ENCODE measurements around the gene PLK2. TPM values are rescaled to one million over a fixed set of nuclear protein-coding genes. Genes with fewer than 3 reads are reported as not detected.

Gene PLK2
- total and polyA plus RNA-seq, 9 of the 15 experiments (the other 6 are each of a cell fraction or from before 2014, with no cell fraction given) = 0.58 TPM; not detected in 8

- TF ChIP-seq TRIM25 (IDR thresholded peaks at IDR 0.05; ENCODE audit: borderline replicate concordance) (no peak), SAFB (IDR thresholded peaks at IDR 0.05; ENCODE audit: borderline replicate concordance, low read depth, low read length) (no peak), LARP7 (IDR thresholded peaks at IDR 0.05) (no peak), ZNF668 (CRISPR knock-in tag; IDR thresholded peaks at IDR 0.05) (no peak)
Observed at GRCh38 chr5:58451732-58452565, 7.9 kb downstream of the PLK2 start (continued).

GRCh38 chr5:58450811-58451629, 8.9 kb downstream of the PLK2 start:
- in situ Hi-C loops (cut with MboI) = loop anchor here (25.0 kb wide), 2 partner anchors 664 to 964 kb away; partner anchors contain the start of gene ACTBL2
- no peaks in the 10 kb centered on the region for H3K36me3 ChIP-seq (ENCODE audit: control insufficient read depth, insufficient read depth, low read length)
- DNase-seq (ENCODE audit: extremely low read depth in 1 of 4, low spot score in 3 of 4) (no peak), ATAC-seq (no peak), FAIRE-seq (no peak)
- CTCF ChIA-PET (ENCODE audit: low intra/inter-chr PET ratio) = no interaction called here
- 2% methylated on average over 10 of the region's 10 CpGs for WGBS (ENCODE audit: insufficient coverage, low coverage, missing lambda C conversion rate)
- H3K79me2 ChIP-seq (ENCODE audit: control insufficient read depth, insufficient read depth, low read length) = no peaks in the 10 kb centered on the region
- H4K20me1 ChIP-seq (replicated peaks; ENCODE audit: control insufficient read depth, insufficient read depth, low read length) = no peaks in the 10 kb centered on the region
- no peaks in the 10 kb centered on the region for H3K9me3 ChIP-seq (replicated peaks; ENCODE audit: control insufficient read depth, insufficient read depth, low read depth, low read length)
- H3K27ac ChIP-seq (ENCODE audit: extremely low read depth, low read depth, low read length) = no peak overlapping the region
- intact Hi-C loops (cut with micrococcal nuclease) = no loop called here
- BruUV-seq (replicated peaks) = no TSS peak
- no peak overlapping the region for H3K4me3 ChIP-seq
- no peaks in the 10 kb centered on the region for H3K4me1 ChIP-seq (replicated peaks in 1 of 2; ENCODE audit: control insufficient read depth in 2 of 2, insufficient read depth in 2 of 2, low read length in 2 of 2)
- POLR2A ChIA-PET = no interaction called here
- no peaks in the 10 kb centered on the region for H3K9me1 ChIP-seq (ENCODE audit: control insufficient read depth, insufficient read depth, low read length)
- no peaks in the 10 kb centered on the region for H3K27me3 ChIP-seq (ENCODE audit: control insufficient read depth in 2 of 2, insufficient read depth in 2 of 2, low read length in 2 of 2)
- H2AFZ ChIP-seq (ENCODE audit: low read depth, low read length) = no peak overlapping the region
- no peak overlapping the region for H3K4me2 ChIP-seq (ENCODE audit: insufficient read depth, low read length)
- no peak overlapping the region for H3K9ac ChIP-seq (ENCODE audit: insufficient read depth in 1 of 2, low read depth in 2 of 2, low read length in 2 of 2)
- no peak for TF ChIP-seq PKNOX1 (IDR thresholded peaks at IDR 0.05)
- TF ChIP-seq POLR2G (IDR thresholded peaks at IDR 0.05; ENCODE audit: low read depth, low read length) = no peak
- no peak for TF ChIP-seq RFX7 (CRISPR knock-in tag; IDR thresholded peaks at IDR 0.05)
- no peak for TF ChIP-seq ZNF696 (CRISPR knock-in tag; conservative IDR thresholded peaks at IDR 0.05)
- TF ChIP-seq IRF9 (tag; IDR thresholded peaks at IDR 0.05) = no peak
- TF ChIP-seq ZBTB1 (CRISPR knock-in tag; IDR thresholded peaks at IDR 0.05; ENCODE audit: borderline replicate concordance, low read depth) = no peak
- no peak for TF ChIP-seq MBD2 (IDR thresholded peaks at IDR 0.05; ENCODE audit: borderline replicate concordance, low read depth)
- TF ChIP-seq ATF3 (IDR thresholded peaks at IDR 0.05) = no peak
- no peak for TF ChIP-seq ATF3 (CRISPR knock-in tag; conservative IDR thresholded peaks at IDR 0.05)
- TF ChIP-seq MCM7 (IDR thresholded peaks at IDR 0.05) = no peak
- no peak for TF ChIP-seq MTF1 (CRISPR knock-in tag; IDR thresholded peaks at IDR 0.05; ENCODE audit: borderline replicate concordance)
